IPS DF 19.7 (cell line): ENCODE results near the gene ERBIN.
"Not testable (repeated sequence)": the region's sequence is repeated elsewhere in the genome, so short reads cannot be mapped to it uniquely, and the experiment has no call there.

Source experiments
- DNase-seq: peaks from one replicate; pipeline ENCODE4 v3.0.0-alpha.2; 2013; ENCODE audit warnings: low read depth, low spot score

ERBIN gene

GRCh38 chr5:65955746-65956145 is 29.4 kb downstream of the ERBIN start:
- no peak for DNase-seq

GRCh38 chr5:65957703-65958102 is 31.3 kb downstream of the ERBIN start:
- DNase-seq = not testable (repeated sequence)

DNA sequence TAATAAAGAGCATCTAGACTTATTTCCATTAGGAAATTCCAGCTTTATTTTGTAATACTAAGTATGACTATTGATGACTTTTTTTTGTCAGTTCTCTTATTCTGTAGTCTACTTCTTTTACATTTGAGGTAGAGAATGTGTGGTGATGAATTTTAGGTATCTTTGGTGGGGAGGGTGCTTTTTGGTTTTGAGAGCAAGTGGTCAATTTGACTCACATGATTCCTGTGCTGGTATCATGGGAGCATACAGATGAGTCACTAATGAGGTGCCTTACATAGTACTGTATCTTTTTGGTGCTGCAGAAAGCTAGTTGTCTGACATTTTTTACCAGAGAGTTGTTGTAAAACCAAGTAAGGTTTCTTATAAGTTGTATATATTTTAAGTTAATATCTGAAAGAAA is 35.3 kb downstream of the ERBIN start:
- DNase-seq = no peak

- DNase-seq = no peak
Observed at GRCh38 chr5:65967288-65968066, 41.1 kb downstream of the ERBIN start.

GRCh38 chr5:65969539-65970393 is 43.4 kb downstream of the ERBIN start:
- no peak for DNase-seq

DNA sequence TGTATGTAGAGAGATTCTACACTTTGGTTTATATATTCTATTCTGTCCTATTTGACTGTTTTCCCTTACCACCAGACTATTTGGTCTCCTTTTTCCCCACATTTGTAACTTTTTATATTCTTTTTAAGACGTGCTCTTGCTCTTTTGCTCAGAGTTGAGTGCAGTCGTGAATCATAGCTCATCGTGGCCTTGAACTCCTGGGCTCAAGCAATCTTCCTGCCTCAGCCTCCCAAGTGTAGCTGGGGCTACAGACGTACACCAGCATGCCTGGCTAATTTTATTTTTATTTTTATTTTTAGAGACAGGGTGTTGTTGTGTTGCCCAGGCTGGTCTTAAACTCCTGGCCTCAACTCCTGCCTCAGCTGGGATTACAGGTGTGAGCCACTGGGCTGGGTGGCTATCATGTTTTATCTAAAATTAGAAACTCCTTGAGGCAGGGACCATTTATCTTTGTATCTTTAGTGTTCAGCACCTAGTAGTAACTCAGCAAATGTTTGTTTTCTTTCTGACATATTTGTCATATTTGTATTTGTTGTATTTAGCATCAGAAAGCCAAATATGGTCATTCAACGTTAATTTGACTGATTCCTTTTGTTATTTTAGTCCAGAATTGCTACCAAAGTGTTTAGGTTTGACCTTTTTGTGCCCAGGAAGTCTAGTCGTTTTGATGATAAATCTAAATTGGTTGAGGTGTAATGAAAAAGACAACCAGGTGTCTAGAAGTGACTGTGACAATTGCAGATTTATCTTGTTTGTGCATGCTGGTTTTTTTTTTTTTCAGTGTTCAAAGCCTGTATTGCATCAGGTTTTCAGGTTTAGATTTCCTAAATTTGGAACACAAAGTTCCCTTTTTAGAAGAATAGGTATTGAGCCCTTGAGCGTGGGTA is 44.3 kb downstream of the ERBIN start:
- no peak for DNase-seq

DNA sequence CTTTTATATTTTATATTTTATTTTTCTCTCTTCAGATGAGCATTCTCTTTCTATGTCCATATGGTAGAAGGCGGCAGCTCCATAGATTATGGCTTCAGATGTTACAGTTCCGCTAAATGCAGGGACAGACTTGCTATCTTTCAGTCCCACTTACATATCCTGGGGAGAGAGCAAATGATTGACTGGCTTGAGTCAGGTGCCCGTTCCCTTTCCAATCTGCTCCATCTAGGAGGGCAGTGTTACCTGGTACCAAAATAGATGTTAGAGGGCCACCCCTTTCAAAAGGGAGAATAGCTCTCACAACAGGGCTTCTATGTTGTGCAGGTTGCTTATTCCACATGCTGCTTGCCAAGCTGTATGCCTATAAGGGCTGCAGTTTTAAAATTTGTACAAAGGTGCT is 45.3 kb downstream of the ERBIN start:
- no peak for DNase-seq

GRCh38 chr5:65972896-65973295 is 46.5 kb downstream of the ERBIN start:
- DNase-seq = not testable (repeated sequence)

DNA sequence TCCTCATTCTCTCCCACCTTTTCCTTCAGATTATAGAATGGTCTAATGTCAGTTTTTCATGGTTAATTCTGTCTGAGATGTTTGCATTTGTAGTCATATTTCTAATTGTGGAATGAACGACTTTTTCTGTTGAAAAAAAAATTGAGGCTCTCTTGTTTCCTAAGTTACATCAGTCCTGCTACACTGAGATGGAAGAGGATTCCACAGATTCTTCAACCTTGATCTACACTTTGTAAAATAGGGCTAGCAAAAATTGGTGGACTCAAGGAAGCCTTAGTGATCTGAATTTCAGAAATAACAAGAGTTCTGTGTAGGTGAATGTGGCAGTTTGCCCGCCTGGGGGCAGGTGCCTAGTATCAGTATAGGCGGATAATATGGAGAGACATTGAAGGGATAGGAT is 51.9 kb downstream of the ERBIN start:
- DNase-seq = no peak

GRCh38 chr5:65981548-65981947 is 55.2 kb downstream of the ERBIN start:
- DNase-seq = no peak

- DNase-seq = no peak
Observed at GRCh38 chr5:65981969-65982619, 55.7 kb downstream of the ERBIN start.

DNA sequence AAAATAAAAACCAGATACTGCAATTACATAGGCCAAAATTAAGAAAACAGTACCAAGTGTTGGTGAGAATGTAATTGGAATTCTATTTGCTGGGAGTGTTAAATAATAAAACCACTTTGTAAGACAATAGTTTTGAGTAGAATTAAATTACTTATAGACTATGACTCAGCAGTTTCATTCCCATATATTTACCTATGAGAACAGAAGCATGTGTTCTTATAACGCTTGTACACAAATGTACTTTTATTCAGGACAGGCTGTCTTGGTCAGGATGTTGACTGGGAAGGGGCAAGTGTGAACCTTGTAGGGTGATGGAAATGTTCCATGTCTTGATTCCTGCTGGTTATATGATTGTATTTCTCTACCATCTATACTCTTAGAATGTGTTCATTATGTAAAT is 56.3 kb downstream of the ERBIN start:
- no peak for DNase-seq

DNA sequence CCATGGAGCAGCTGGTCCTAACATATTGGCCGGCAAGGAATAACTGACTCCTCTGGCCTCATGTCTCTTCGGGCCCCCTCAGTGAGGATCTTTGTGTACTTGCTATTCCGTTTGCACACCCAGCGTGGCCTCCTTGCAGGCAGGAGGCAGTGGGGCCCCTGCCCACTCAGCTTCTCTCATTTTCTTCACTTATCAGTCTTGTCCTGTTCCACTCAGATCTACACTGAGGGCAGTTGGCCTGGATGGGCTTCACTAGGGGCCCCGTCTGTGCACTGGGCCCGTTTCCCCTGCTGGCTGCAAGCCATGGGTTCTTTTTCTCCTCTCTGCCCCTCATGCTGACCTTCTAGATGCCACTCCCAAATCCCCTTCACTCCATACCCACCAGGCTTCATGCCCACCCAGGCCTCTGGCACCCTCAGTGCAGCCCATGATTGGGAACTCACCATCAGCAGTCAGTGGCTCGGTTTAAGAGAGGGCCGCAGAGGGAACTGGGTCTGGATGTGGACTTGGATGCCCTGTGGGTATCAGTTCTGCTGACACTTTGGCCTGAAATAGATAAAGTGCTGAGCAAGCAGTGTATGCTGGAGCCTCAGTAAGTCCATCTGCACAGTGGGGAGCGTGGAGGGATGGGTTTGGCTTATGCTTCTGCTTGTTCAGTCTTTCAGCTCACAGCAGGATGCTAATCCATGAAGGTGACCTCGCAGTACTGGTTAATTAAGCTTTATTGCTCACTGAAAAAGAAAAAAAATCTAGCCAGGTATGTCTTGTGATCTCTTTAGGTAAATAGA is 57.9 kb downstream of the ERBIN start:
- no peak for DNase-seq

DNA sequence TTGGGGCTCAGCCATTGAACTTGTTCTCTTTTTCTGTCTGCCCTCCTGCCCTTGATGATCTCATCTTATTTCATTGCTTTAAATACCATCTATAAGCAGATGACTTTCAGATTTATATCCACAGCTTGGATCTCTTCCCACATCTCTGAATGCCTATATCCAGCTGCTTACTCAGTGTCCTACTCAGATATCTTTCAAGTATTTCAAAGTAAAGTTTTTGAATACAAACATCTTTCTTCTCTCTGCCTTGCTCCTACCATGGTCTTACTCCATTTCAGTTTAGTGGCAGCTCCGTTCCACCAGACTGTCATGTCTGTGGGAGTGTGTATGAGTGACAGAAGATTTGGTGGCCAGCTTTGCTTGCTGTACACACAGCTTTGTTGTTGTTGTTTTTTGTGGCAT is 59.7 kb downstream of the ERBIN start:
- no peak for DNase-seq

- DNase-seq = no peak
Observed at GRCh38 chr5:65986796-65987195, 60.4 kb downstream of the ERBIN start.

DNA sequence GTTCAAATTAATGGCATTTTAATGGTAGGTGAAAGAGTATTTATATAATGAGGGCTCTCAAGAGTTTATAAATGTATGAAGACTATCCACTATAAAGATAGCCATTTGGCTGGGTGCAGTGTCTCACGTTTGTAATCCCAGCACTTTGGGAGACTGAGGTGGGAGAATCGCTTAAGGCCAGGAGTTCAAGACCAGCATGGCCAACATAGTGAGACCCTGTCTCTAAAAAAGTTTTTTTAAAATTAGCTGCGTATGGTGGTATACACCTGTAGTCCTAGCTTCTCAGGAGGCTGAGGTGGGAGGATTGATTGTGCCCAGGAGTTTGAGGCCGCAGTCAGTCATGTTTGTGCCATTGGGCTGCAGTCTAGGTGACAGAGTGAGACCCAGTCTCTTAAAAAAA is 61.6 kb downstream of the ERBIN start:
- no peak for DNase-seq

GRCh38 chr5:65989158-65989557 is 62.8 kb downstream of the ERBIN start:
- DNase-seq = no peak

- DNase-seq = no peak
Observed at GRCh38 chr5:65992630-65993029, 66.3 kb downstream of the ERBIN start.

DNA sequence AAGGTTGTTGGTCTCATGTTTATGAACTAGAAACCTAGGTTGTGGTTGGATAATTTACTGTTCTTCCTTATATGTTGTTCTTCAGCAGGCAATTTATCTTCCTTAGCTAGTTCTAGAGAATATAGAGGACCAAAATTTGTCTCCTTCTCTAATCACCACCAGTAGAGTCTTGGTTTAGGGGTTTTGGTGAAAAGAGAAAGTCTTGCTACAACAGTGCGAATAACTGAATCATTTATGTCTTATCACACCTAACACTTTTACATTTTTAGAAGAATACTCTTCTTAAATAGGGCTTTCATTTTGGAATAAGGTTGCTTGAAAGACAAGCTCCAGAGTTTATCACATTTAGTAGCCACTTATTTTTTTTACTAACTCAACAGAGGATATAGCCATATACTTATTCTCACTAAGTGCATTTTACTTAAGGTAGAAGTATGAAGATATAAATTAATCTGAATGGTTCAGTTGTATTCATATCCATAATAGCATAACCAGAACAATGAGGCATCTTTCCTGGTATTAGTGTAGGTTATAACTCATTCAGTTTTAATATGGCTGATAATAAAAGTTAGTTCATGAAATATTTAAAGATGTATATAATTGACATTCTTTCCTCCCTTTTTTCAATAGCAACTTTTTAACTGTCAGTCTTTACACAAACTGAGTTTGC is 67.9 kb downstream of the ERBIN start:
- DNase-seq = no peak
